Naive thymus-derived CD8-positive, alpha-beta T cell (primary cell): ENCODE data around the gene APP. TPM values are rescaled to one million over a fixed set of nuclear protein-coding genes. Genes with fewer than 3 reads are reported as not detected.

ENCODE experiments used
- ATAC-seq, 2 donors: fragments of 150-1000 bp; cut with Tn5 transposase in 1 of 2; sonication (Bioruptor Pico), chemical (Tn5 transposase) in 1 of 2; 1 replicate in 1 of 2; 2 replicates in 1 of 2; pipeline ENCODE4 v1.10.0; 2021; ENCODE audit warnings: mild to moderate bottlenecking in 2 of 2, moderate library complexity in 2 of 2
- POLR2A ChIA-PET: fragments of 350-600 bp; sonication (Branson Sonifier 250); formaldehyde crosslinking; loops from one replicate; lab custom pipeline; 2021; ENCODE audit warnings: antibody characterized with exemption; lab: Charles Lee
- DNase-seq, 10 donors: peaks; one replicate each; pipeline versions ENCODE4 v3.0.0 to v3.0.0-alpha.2; 2020 to 2022
- H3K27ac Mint-ChIP-seq, 10 donors: one replicate each; pipeline ENCODE4 v1.8.0; 2020 to 2022; ENCODE audit warnings: mild to moderate bottlenecking in 10 of 10, mixed read lengths in 10 of 10, moderate library complexity in 4 of 10, inconsistent platforms in 1 of 10
- H3K27me3 Mint-ChIP-seq, 5 donors: one replicate each; pipeline ENCODE4 v1.8.0; 2021 to 2022; ENCODE audit warnings: mixed read lengths in 5 of 5
- H3K36me3 Mint-ChIP-seq, 3 donors: one replicate each; pipeline ENCODE4 v1.8.0; 2020 to 2022; ENCODE audit warnings: mixed read lengths in 3 of 3, mild to moderate bottlenecking in 2 of 3, inconsistent platforms in 1 of 3
- H3K4me1 Mint-ChIP-seq, 4 donors: one replicate each; pipeline ENCODE4 v1.8.0; 2021 to 2022; ENCODE audit warnings: mixed read lengths in 4 of 4
- H3K4me3 Mint-ChIP-seq, 10 donors: one replicate each; pipeline ENCODE4 v1.8.0; 2020 to 2022; ENCODE audit warnings: mild to moderate bottlenecking in 10 of 10, mixed read lengths in 10 of 10, moderate library complexity in 6 of 10, inconsistent platforms in 1 of 10
- H3K9me3 Mint-ChIP-seq, 9 donors: one replicate each; pipeline ENCODE4 v1.8.0; 2020 to 2022; ENCODE audit warnings: mixed read lengths in 9 of 9, mild to moderate bottlenecking in 3 of 9, inconsistent platforms in 1 of 9, moderate library complexity in 1 of 9
- polyA plus RNA-seq, 3 donors: library from polyadenylated mRNA; unstranded; fragments of 300-500 nt; fragmentation: Illumina TruSeq; gene quantifications; one replicate each; pipeline ENCODE4 v1.2.3, GENCODE V29; 2021
- total RNA-seq, 8 experiments: library from RNA in 2 of 8; stranded (reverse) in 2 of 8; gene quantifications; one replicate each; pipeline ENCODE4 v1.2.3 and lab custom pipeline; 2021 to 2026

Gene APP
- total and polyA plus RNA-seq, 5 experiments from 2014 or later, result 6.9 to 33.8 (median 8.7) TPM

DNA sequence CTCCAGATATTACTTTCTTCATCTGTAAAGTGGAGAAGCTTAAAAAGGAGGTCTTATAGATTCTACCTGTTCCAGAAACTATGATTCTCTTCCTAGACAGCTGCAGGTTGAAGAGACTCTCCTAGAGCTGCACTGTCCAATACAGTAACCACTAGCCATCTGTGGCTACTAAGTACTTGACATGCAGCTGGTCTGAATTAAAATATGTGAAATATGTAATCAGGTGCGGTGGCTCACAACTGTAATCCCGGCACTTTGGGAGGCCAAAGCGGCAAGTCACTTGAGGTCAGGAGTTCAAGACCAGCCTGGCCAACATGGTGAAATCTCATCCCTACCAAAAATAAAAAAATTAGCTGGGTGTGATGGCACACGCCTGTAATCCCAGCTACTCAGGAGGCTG is 15.8 kb downstream of the APP start:
- POLR2A ChIA-PET, result no interaction called here
- Mint-ChIP-seq H3K27ac (no peak overlapping the region), H3K9me3 (no peaks in the 10 kb centered on the region), H3K4me3 (no peak overlapping the region), H3K36me3 (peaks cover 0 to 9% (median 0%) of the 10 kb centered on the region in 3 donors), H3K27me3 (no peaks in the 10 kb centered on the region), H3K4me1 (peaks cover 5 to 16% (median 14%) of the 10 kb centered on the region in 4 donors)
- no peak for ATAC-seq
- DNase-seq, result no peak

DNA sequence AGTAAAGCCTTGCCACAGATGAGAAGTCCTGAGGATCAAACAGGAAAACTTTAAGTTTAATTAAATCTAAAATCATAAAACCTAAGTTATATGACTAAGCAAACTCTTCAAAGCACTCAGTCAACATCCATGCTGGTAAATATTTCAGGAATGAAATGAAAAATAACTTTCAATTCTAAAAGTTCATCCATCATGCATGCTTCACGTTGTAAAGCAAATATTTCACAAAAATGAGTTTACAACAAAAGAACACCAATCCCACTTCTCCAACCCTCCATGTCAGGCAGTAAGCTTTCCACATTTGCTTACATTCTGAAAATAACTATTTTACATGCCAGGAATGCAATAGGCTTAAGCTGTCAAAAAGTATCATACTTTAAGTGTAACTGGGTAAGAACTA is 16.8 kb downstream of the APP start:
- Mint-ChIP-seq H3K9me3 (no peaks in the 10 kb centered on the region), H3K36me3 (peaks cover 0 to 11% (median 0%) of the 10 kb centered on the region in 3 donors), H3K4me3 (no peak overlapping the region), H3K27ac (no peak overlapping the region), H3K27me3 (no peaks in the 10 kb centered on the region), H3K4me1 (peaks cover 6 to 20% (median 17%) of the 10 kb centered on the region in 4 donors)
- POLR2A ChIA-PET, result no interaction called here
- ATAC-seq (no peak), DNase-seq (no peak)

DNA sequence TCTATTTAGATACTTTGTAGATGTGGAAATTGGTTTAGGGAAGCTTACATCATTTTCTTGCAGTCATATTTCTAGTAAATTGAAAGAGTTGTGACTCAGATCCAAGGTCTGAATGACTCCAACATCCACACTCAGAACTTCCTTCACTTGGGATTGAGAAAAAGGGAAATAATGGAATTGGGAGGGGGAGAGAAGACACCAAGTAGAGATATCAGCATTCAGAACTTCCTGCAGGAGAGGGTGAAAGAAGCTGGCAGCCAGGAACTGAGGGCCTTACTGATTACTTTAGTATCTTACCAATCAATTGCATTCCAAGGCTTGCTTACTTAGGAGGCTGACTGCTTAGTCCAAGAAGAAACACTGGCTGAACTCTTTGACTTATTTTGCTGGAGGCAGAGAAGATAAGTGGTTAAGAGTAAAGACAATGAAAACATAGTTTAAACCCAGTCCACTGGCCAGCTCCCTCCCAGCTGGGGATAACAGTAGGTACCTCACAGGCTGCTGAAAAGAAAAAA is 21.7 kb downstream of the APP start:
- Mint-ChIP-seq H3K4me3 (peak overlapping the region in 2 of 10 donors; percentile 1 to 67), H3K27me3 (peaks cover 0 to 2% (median 0%) of the 10 kb centered on the region in 5 donors), H3K36me3 (peaks cover 0 to 8% (median 0%) of the 10 kb centered on the region in 3 donors), H3K4me1 (peaks cover 8 to 21% (median 17%) of the 10 kb centered on the region in 4 donors), H3K27ac (peak overlapping the region in 2 of 10 donors; percentile 40 to 42), H3K9me3 (no peaks in the 10 kb centered on the region)
- POLR2A ChIA-PET, result no interaction called here
- DNase-seq (no peak), ATAC-seq (no peak)

DNA sequence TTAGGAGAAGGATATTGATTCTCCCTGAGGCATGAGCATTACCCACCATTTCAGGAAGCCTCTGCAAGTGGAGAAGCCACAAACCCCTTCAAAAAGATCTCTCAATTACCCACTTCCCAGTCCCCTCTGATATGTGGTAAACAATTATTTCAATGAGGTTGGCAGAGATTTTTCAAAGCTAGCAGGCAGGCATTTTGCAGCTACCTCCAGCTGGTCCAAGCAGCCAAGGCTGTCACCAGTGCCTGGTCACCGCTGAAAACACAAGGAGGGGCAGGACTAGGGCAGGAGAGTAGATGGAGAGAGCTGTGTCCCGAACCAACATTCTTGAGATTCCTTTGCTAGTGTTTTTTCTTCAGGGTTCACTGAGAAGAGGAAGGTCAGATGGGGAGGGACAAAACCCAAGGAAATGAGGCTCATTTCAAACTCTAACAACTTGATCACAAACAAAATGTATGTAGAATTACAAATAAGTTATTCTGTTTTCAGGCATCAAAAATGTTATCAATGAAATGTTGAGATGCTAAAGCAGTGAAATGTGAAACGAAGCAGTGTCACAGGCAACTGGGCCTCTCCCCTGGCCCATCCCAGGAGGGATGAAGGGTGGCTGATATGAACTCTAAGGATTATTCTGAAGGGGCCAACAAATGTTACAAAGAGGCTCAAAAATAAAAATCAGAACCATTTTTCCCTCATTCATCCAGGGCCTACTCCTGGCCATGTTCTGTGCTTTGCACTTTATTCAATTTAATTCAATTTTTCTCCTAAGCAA is 22.3 kb downstream of the APP start:
- Mint-ChIP-seq H3K4me3 (peak overlapping the region in 9 of 10 donors; percentile 31 to 79 (median 65)), H3K36me3 (peaks cover 0 to 8% (median 0%) of the 10 kb centered on the region in 3 donors), H3K27me3 (peaks cover 0 to 2% (median 0%) of the 10 kb centered on the region in 5 donors), H3K4me1 (peaks cover 8 to 21% (median 17%) of the 10 kb centered on the region in 4 donors), H3K27ac (peak overlapping the region in 4 of 10 donors; percentile 3 to 75 (median 39)), H3K9me3 (no peaks in the 10 kb centered on the region)
- ATAC-seq (peak; percentile 60 to 81), DNase-seq (peak in 3 of 10 donors; percentile 15 to 54 (median 43))
- POLR2A ChIA-PET, result interaction anchor here (0.8 kb wide), 1 partner anchor 20 kb away, joined by 6 read pairs; no protein-coding TSS in a partner anchor

DNA sequence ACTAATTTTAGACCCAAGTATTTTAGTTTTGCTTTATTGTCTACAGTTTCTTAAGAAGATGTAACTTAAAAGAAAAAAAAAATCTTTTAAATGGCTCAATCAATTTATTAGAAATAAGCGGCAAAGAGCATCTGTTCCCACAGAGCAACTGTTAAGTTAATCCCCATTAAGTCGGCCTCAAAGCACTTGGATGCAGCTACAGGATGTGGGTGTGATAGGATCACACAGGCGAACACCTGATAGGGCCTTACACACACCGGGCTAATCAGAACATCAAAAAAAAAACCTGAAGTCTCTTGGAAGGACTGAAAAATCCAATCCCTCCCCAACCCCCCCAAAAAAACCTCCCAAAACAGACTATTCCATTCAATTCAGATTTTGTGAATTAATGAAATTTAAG is 23.0 kb downstream of the APP start:
- Mint-ChIP-seq H3K27me3 (peaks cover 0 to 2% (median 0%) of the 10 kb centered on the region in 5 donors), H3K9me3 (no peaks in the 10 kb centered on the region), H3K4me3 (peak overlapping the region in 8 of 10 donors; percentile 48 to 79 (median 66)), H3K36me3 (peaks cover 0 to 8% (median 0%) of the 10 kb centered on the region in 3 donors), H3K27ac (peak overlapping the region in 1 of 10 donors; percentile 60), H3K4me1 (peaks cover 8 to 21% (median 17%) of the 10 kb centered on the region in 4 donors)
- POLR2A ChIA-PET, result interaction anchor here (0.8 kb wide), 1 partner anchor 21 kb away, joined by 6 read pairs; no protein-coding TSS in a partner anchor
- DNase-seq (no peak), ATAC-seq (peak in 1 of 2 donors; percentile 66)

DNA sequence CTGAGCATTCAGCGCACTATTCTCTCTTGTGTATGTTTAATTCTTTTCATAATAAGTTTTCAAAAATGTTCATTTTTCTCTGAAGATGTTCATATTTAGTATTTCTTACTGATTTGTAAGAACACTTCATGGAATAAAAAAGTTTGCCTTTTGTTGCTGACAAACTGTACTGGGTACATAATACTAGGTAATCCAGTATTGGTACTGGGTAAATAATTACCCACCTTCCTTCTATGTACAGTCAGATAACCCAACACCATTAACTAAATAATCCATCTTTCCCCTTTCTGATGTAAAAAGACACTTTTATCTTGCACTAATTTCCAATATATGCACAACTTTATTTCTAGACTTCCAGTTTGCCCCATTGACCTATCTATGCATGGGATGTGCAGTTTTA is 23.9 kb downstream of the APP start:
- no peak overlapping the region for H3K4me3 Mint-ChIP-seq
- peaks cover 0 to 2% (median 0%) of the 10 kb centered on the region in 5 donors for H3K27me3 Mint-ChIP-seq
- no peak for ATAC-seq
- H3K27ac Mint-ChIP-seq, result no peak overlapping the region
- no peaks in the 10 kb centered on the region for H3K9me3 Mint-ChIP-seq
- DNase-seq, result no peak
- POLR2A ChIA-PET, result no interaction called here
- peaks cover 0 to 8% (median 0%) of the 10 kb centered on the region in 3 donors for H3K36me3 Mint-ChIP-seq
- peaks cover 8 to 21% (median 17%) of the 10 kb centered on the region in 4 donors for H3K4me1 Mint-ChIP-seq

DNA sequence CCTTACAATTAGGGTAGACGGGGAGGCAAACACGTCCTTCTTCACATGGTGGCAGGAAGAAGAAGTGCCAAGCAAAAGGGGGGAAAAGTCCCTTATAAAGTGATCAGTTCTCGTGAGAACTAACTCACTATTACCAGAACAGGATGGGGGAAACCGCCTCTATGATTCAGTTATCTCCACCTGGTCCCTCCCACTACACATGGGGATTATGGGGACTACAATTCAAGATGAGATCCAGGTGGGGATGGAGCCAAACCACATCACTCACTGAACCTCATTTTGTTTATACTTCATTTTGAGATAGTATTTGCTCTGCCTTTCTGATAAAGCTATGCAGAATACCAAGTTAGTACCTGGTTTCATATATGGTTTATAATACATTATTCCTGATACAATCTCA is 26.5 kb downstream of the APP start:
- DNase-seq (no peak), ATAC-seq (no peak)
- peaks cover 0 to 6% (median 0%) of the 10 kb centered on the region in 3 donors for H3K36me3 Mint-ChIP-seq
- no peak overlapping the region for H3K27ac Mint-ChIP-seq
- peaks cover 0 to 2% (median 0%) of the 10 kb centered on the region in 5 donors for H3K27me3 Mint-ChIP-seq
- no peak overlapping the region for H3K4me3 Mint-ChIP-seq
- POLR2A ChIA-PET, result no interaction called here
- H3K4me1 Mint-ChIP-seq, result peaks cover 8 to 19% (median 18%) of the 10 kb centered on the region in 4 donors
- no peaks in the 10 kb centered on the region for H3K9me3 Mint-ChIP-seq

DNA sequence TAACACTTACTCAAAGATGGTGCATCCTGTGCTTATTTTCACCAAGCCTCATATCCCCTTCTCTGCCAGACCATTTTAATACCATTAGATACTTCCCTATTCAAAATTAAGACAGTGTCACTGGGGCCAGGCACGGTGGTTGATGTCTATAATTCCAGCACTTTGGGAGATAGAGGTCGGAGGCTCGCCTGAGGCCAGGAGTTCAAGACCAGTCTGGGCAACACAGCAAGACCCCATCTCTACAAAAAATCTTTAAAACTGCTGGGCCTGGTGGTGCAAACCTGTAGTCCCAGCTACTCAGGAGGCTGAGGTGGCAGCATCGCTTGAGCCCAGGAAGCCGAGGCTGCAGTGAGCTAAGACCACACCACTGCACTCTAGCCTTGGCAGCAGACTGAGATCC is 28.2 kb downstream of the APP start:
- H3K4me3 Mint-ChIP-seq, result no peak overlapping the region

DNA sequence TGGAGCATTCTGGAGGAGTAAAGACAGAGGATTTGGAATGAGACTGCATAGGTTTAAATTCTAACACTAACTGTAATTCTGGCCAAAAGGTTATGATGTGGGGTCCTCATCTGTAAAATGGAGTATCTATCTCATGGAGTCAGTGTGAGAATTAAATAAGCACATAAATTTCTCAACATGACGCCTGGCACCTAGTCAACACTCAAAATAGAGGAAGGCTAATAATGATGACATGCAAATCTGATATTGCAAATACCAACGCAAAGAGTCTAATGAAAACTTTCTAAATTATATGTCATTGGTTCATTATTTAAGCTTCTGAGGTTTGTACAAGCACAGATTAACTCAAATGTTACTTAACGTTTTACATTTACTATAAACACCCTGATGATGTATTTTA is 29.6 kb downstream of the APP start:
- H3K27ac Mint-ChIP-seq, result no peak overlapping the region
- no peaks in the 10 kb centered on the region for H3K9me3 Mint-ChIP-seq
- H3K4me1 Mint-ChIP-seq, result peaks cover 0 to 11% (median 6%) of the 10 kb centered on the region in 4 donors
- DNase-seq (no peak), ATAC-seq (no peak)
- peaks cover 0 to 4% (median 0%) of the 10 kb centered on the region in 3 donors for H3K36me3 Mint-ChIP-seq
- POLR2A ChIA-PET, result no interaction called here
- H3K4me3 Mint-ChIP-seq, result no peak overlapping the region
- no peaks in the 10 kb centered on the region for H3K27me3 Mint-ChIP-seq

More for the DNA sequence above, 28.2 kb downstream of the APP start:
- no peak overlapping the region for H3K27ac Mint-ChIP-seq
- no peak for ATAC-seq
- H3K4me1 Mint-ChIP-seq, result peaks cover 0 to 3% (median 1%) of the 10 kb centered on the region in 4 donors
- no peaks in the 10 kb centered on the region for H3K27me3 Mint-ChIP-seq
- no peaks in the 10 kb centered on the region for H3K9me3 Mint-ChIP-seq
- peaks cover 0 to 4% (median 0%) of the 10 kb centered on the region in 3 donors for H3K36me3 Mint-ChIP-seq
- no peak for DNase-seq
- POLR2A ChIA-PET, result no interaction called here

DNA sequence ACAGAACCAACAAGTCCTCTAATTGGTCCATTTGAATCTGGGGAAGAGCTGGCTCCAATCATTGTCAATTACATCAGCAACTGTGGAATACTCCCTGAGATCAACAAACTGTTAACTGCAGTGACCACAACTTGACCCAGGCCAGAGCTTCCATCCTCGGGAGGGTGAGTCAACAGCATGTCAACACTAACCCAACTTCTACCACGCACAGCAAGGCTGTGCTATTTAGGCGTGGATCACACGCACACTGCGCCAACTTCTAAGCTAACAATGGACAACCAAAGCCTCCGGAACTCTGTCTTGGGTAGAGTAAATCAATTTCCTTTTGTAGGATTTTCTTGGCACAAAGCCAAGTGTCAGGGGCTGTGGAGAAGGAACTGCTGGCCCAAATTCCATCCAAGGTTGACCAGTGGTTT is 30.4 kb downstream of the APP start:
- Mint-ChIP-seq H3K36me3 (peaks cover 0 to 4% (median 0%) of the 10 kb centered on the region in 3 donors), H3K27ac (no peak overlapping the region), H3K27me3 (no peaks in the 10 kb centered on the region), H3K9me3 (no peaks in the 10 kb centered on the region), H3K4me1 (peaks cover 0 to 11% (median 6%) of the 10 kb centered on the region in 4 donors), H3K4me3 (no peak overlapping the region)
- no peak for ATAC-seq
- no peak for DNase-seq
- POLR2A ChIA-PET, result no interaction called here

DNA sequence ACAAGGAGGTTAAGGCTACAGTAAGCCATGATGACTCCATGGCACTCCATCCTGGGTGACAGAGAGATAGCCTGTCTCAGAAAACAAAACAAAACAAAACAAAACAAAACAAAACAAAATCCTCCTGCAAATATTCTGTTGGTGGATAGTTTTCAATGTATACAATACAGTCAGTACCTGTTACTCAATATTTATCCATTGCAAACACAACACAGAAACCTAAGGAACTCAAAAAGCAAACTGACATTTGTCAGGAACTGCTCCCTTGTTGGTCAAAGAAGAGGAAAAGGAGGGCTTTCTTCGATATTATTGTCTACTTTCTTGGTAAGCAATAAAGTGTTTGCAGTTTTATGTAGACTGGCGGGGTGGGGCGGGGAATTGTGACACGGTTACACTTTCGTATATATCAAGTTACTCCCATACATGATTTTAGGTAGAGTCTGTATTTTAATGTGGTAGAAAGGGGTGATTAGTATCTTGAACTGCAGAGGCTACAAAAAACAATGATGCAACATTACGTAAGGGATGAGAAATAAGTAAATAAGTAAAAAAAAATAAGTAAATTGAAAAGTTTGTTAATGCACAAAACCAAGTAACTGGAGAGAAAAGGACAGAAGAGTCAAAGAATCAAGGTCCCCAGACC is 31.8 kb downstream of the APP start:
- Mint-ChIP-seq H3K9me3 (no peaks in the 10 kb centered on the region), H3K27ac (no peak overlapping the region)
- POLR2A ChIA-PET, result no interaction called here

DNA sequence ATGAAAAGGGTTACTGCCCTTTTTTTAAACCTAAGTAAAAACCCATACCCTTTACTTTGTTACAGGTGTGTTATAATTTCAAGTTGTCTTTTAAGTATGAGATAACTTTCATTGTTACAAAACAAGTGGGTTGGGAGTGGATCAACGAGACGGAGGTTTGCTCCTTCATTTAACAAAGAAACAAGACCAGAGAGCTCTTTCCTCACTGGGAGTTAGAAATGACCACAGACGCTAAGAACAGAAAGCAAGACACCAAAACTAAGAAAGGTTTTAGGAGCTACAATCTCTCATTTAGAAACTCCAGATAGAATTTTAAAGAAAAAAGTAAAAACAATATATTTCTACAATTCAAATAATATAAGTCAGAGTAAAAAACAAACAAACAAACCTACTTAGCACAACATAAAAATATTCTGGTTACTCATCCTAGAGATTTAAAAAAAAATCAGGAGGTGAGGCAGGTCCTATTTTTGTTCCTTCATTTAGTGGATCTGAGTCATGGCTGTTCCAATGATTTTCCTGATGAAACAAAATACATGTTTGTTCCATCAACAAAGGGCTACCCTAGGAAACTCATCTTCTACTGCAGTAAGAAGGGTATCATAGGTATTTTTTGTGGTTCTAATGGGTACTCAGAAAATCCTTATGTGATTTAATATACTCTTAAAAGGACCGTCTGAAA is 33.0 kb downstream of the APP start:
- H3K27me3 Mint-ChIP-seq, result no peaks in the 10 kb centered on the region
- POLR2A ChIA-PET, result no interaction called here
- no peaks in the 10 kb centered on the region for H3K9me3 Mint-ChIP-seq
- no peak overlapping the region for H3K27ac Mint-ChIP-seq
- DNase-seq, result no peak
- peaks cover 0 to 11% (median 6%) of the 10 kb centered on the region in 4 donors for H3K4me1 Mint-ChIP-seq
- no peak for ATAC-seq
- H3K36me3 Mint-ChIP-seq, result peaks cover 0 to 4% (median 0%) of the 10 kb centered on the region in 3 donors
- H3K4me3 Mint-ChIP-seq, result no peak overlapping the region

More for the DNA sequence above, 31.8 kb downstream of the APP start:
- Mint-ChIP-seq H3K4me1 (peaks cover 0 to 11% (median 6%) of the 10 kb centered on the region in 4 donors), H3K36me3 (peaks cover 0 to 4% (median 0%) of the 10 kb centered on the region in 3 donors), H3K27me3 (no peaks in the 10 kb centered on the region), H3K4me3 (no peak overlapping the region)
- no peak for ATAC-seq
- no peak for DNase-seq
